Cardiac septum (tissue), 1 donor: ENCODE results near the gene ALOX5. TPM values are rescaled to one million over a fixed set of nuclear protein-coding genes. Genes with fewer than 3 reads are reported as not detected.

Experiments used
- DNase-seq: peaks from one replicate; pipeline ENCODE4 v3.0.0-alpha.2; 2020; ENCODE audit warnings: low spot score
- intact Hi-C: fragments of 100-400 bp; cut with DNase I; formaldehyde crosslinking; loops from one replicate; pipeline ENCODE4 v1.14.0; 2022
- total RNA-seq: library from RNA; stranded (reverse); fragmentation: NEBNext Ultra II Directional; extraction: Animal tissue kit (Norgen Biotek cat#: 25700); gene quantifications from one replicate; pipeline ENCODE4 v1.2.1, GENCODE V29; 2021
- donor health status: DM: no; HTN: no; CAD: no.

ALOX5 gene
- total RNA-seq, 1 donor from 2014 or later, result 4.9 TPM

DNA sequence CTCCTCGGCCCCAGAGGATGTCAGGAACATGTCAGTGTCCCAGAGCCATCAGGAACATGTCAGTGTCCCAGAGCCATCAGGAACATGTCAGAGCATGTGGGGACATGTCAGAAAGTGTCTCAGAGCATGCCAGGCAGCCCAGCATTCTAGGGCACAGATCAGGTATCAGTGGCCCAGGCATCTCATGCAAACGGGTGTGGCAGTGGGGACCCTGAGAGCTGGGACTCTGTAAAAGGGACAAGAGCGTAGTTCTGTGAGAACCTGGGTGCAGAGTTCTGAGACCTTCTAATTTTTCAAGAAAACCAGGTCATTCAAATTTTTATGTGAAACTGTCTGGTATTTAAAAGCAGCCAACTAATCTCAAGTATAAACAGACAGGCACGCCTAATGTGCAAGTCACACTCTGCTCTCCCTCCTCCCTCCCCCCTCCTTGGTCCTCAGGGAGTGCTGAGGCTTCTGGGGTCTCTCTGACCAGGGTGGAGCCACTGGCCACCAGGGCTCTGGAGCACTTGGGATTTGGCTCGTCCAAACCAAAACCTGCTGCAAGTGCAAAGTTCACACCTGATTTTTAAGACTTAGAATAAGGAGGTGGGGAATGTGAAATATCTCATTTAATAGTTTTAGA lies 64.6 kb downstream of the ALOX5 start:
- intact Hi-C loops, result no loop called here
- no peak for DNase-seq

DNA sequence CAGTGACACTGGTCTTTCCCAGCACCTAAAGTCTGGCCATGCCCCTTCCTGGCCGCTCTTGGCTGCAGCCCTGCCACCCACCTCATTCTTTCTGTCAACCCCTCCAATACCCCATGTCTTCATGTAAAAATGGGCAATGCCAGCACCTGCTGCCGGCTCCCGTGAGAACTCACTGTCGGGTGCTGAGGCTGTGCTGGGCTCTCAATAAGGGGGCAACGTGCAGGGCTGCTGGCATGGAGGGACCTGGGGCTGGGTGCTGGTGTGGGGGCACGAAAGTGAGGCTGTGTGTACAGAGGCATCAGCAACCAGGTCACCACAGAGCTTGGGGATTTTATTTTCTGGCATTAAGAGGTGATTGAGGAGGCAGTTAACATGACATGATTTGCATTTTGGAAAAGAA lies 65.3 kb downstream of the ALOX5 start:
- intact Hi-C loops, result no loop called here
- DNase-seq, result no peak

DNA sequence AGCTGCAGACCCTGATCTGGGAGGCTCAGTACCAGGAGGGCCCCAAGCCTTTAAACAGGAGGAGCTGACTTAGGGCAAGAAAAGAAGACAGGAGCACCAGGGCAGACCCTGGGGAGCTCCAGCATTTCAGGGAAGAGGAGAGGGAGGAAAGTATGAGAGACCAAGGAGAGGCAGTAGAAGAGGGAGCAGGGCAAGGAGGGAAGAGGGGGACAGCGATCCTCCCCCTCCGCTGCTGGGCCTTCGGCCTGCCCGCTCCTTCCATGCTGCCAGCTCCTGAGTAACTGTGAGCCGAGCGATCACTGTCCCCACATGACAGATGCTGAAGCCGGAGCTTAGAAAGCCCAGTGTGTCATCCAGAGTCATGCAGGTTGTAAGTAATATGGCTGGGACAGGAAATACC lies 65.9 kb downstream of the ALOX5 start:
- intact Hi-C loops, result no loop called here
- DNase-seq, result no peak

DNA sequence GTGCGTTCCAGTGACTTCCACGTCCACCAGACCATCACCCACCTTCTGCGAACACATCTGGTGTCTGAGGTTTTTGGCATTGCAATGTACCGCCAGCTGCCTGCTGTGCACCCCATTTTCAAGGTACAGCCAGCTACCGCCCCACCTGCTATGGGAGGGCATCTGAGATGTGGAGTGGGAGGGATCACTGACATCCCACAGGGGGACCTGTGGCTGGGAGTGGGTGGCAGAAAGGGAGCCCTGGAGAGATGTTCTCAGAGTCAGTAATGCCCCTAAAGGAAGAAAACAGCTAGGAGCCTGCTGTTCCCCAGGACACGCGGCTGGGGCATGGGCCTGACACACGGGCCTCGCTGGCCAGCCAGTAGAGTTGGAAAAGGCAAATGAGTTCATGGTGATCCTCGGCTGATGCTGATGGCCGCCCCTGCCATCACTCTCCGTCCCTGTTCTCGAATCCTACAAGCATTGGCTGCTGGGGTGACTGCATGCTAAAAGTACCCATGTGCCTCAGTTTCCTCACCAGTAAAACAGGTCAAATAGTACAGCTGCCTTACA lies 66.6 kb downstream of the ALOX5 start:
- no peak for DNase-seq
- intact Hi-C loops, result no loop called here

DNA sequence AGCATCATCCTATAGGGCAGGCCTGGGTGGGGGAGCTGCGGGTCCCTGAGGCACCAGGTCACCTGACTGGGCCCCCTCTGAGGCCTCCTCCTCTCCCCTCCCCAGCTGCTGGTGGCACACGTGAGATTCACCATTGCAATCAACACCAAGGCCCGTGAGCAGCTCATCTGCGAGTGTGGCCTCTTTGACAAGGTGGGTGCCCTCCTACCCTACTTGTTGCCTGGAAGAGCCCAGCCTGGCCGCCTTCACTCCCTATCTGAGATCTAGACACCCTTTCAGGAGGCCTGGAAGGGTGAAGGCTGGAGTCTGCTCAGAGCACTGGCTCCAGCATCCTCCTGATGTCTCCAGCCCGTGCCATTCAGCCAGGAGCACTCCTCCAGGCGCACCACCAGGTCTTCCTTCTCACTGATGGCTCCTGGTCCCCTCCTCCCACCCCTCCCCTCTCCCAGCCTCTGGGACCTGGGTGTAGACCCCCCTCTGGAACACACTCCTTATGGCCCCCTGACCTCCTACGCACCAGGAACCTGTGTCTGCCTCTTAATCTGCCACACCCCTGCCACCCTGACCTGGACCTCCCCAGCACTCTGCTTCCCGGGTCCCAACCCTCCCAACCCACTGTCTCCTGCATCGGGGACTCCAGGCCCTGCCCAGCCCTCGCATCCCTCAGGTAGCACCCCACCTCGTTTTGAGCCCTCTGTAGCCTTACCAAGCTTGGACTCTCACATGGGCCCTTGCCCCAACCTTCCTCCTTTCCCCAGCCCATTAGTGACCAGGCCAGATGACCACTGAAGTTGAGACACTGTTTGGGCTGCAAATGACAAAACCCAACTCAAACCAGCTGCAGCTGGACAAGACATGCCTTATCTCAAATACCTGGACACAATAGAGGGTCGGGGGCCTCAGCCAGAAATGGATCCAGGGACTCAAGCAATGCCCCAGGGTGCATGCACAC lies 67.5 kb downstream of the ALOX5 start:
- DNase-seq, result no peak
- intact Hi-C loops, result no loop called here

DNA sequence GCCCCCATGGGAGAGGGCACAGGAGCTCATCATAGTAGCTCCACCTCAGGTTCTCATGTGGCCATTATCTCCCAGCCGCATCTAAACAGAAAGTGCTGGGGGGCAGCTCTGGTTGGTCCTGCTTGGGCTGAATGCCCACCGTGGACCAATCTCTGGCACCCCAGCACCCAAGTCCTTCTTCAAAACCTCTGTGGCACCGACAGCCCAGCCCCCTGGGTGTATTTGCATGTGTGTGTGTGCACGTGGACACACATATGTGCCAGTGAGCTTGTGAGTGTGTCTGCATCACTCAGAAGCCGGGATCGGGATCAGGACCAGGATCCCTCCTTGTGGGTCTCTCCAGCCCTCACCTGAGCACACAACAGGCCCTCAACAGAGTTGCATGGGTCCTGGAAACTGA lies 68.2 kb downstream of the ALOX5 start:
- DNase-seq, result no peak
- intact Hi-C loops, result no loop called here

DNA sequence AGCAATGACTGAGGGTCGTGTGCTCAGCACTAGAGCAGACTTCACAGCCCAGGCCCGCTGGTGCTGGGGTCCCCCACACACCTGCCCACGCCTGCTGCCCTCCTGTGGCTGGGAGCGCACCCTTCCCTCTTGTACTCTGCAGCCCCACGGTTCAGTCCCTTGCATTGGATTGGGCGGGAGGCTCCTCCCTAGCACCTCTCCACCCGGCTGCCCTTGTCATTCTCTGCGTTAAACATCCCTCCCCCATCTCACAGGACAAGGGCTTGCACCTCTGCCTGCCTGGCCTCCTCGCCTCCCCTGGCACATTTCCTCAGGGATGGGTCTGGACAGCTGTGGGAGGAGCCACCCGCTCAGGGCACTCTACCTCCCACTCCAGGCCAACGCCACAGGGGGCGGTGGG lies 68.6 kb downstream of the ALOX5 start:
- no peak for DNase-seq
- intact Hi-C loops, result no loop called here

DNA sequence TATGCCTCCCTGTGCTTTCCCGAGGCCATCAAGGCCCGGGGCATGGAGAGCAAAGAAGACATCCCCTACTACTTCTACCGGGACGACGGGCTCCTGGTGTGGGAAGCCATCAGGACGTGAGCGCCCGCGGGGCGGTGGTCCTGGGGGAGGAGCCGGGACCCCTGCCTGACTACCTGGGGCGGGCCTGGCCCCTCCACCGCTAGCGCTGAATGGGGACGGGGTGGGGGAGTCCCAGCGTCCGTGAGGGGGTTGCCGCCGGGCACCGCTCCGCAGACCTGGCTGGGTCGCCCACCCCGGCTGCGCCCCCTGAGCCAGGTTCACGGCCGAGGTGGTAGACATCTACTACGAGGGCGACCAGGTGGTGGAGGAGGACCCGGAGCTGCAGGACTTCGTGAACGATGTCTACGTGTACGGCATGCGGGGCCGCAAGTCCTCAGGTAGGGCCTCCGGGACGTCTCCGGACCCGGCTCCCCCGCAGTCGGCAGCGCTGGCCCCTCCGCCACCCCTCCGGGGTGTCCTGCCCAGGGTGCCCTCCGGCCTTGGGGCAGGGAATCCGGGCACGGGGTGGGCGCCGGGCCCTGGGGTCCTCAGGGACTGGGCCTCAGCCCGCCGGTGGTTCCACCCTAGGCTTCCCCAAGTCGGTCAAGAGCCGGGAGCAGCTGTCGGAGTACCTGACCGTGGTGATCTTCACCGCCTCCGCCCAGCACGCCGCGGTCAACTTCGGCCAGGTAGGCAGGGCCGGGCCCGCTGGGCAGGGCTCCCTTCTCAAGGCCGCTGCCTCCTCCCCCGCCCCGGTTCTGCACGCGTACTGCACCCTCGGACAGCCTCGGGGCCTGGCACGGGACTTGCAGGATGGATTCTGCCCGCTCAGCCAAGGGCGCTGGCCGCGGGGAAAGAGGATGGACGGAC lies 69.3 kb downstream of the ALOX5 start:
- DNase-seq, result no peak

DNA sequence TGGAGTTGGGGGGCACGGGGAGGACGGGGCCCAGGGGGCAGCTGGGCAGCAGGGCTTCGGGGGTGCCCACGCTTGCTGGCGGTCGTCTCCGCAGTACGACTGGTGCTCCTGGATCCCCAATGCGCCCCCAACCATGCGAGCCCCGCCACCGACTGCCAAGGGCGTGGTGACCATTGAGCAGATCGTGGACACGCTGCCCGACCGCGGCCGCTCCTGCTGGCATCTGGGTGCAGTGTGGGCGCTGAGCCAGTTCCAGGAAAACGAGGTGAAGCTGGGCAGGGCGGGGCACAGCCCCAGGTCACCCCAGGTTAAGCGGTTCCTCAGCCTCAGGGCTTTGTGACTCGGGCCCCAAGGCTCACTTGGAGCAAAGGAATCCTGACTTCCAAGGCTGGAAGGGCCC lies 70.0 kb downstream of the ALOX5 start:
- intact Hi-C loops, result no loop called here
- no peak for DNase-seq

More for the DNA sequence above, 69.3 kb downstream of the ALOX5 start:
- intact Hi-C loops, result no loop called here

DNA sequence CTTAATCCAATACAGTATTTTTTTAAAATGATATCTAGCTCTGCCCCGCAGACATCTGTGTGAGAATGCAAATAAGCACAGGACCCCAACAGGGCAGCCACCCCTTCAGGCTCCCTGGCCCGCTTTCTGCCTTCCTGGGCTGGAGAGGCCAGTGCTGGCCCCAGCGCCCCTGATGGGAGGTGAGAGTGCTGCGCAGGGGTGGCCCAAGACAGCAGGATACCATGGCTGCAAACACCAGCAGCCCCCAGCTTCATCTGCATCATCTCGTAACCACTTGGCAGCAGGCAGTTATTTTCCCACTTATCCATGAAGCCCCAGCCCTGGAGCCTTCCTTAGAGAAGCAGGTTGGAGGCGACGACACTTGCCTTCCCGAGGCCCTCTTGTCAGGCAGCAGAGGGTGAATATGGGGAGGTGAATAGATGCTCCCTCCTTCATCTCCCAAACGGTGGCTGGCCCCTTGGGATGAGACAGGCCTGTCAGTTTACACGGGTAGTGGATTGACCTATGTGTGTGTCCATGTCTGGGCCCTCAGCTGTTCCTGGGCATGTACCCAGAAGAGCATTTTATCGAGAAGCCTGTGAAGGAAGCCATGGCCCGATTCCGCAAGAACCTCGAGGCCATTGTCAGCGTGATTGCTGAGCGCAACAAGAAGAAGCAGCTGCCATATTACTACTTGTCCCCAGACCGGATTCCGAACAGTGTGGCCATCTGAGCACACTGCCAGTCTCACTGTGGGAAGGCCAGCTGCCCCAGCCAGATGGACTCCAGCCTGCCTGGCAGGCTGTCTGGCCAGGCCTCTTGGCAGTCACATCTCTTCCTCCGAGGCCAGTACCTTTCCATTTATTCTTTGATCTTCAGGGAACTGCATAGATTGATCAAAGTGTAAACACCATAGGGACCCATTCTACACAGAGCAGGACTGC lies 71.2 kb downstream of the ALOX5 start:
- no peak for DNase-seq
- intact Hi-C loops, result no loop called here

DNA sequence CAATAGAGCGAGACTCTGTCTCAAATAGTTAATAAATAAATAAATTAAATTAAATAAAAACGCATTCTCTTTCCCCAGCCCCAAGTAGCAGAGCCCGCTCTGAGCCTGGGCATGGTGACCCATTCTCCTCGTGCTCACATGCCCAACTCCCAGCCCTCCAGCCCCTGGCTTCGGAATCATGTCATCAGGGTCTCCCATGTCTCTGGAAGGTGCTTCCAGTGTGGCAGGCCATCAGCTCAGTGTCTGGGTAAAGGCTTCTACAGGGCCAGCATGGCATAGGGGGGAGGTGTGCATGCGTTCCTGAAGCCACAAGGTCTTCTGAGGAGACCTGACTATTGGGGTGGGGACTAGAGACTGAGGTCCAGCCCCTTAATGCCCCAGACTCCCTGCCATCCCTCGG lies 72.8 kb downstream of the ALOX5 start:
- intact Hi-C loops, result no loop called here
- no peak for DNase-seq

DNA sequence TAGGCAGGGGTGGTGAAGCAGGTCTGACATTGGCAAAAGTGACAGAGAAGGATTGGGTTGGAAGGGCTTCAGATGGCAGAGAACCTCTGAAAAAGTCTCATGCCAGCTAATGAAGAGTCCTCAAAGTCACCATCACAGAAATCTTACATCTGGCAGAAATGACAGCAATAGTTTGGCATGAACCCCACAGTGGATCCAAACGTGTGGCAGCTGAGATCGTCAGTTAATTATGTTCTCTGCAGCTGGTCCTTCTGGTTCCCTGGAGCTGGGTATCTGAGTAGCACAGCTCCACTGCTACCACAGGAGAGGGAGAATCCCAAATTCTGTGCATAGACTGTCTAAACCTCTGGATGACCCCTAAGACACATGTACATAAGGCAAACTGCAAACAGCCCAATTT lies 73.4 kb downstream of the ALOX5 start:
- no peak for DNase-seq

DNA sequence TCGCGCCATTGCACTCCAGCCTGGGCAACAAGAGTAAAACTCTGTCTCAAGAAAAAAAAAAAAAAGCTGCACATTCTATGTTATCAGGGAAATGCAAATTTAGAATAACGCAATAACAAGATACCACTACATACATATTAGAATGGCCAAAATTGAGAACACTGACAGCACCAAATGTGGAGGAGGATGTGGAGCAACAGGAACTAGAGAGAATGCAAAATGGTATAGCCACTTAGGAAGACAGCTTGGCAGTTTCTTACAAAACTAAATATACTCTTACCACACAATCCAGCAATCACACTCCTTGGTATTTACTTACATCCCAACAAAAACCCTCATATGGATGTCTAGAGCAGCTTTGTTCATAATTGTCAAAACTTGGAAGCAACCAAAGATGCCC lies 76.8 kb downstream of the ALOX5 start:
- DNase-seq, result no peak
- intact Hi-C loops, result no loop called here

More for the DNA sequence above, 73.4 kb downstream of the ALOX5 start:
- intact Hi-C loops, result no loop called here

DNA sequence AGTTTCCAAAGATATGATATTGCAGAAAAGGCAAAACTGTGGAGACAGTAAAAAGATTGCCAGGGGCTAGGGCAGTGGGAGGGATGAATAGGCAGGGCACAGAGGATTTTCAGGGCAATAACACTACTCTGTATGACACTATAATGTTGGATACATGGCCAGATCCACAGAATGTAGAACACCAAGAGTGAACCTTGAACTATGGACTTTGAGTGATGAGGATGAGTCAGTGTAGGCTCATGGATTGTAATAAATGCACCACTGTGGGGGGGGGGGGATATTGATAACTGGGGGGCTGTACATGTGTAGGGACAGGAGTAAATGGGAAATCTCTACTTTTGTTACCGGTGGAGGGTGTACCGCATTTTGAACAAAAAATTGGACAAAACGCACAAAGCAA lies 77.4 kb downstream of the ALOX5 start:
- intact Hi-C loops, result no loop called here
- DNase-seq, result no peak

DNA sequence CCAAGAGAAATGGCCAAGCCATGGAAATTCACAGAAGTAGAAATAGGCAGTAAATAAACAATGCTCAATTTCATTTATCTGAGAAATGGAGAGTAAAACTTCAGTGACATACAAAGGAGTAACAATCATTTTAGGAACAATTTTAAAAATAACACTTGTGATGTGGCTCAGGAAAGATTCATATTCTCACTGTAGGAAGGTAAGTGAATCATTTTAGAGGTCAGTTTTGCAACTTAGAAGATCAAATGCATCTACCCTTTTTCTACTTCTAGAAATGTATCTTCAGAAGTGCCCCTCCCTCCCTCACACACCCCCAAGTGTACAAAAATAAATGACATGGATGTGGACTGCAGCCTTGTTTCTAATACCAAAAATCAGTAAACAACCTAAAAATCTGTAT lies 78.3 kb downstream of the ALOX5 start:
- DNase-seq, result no peak
- intact Hi-C loops, result no loop called here

DNA sequence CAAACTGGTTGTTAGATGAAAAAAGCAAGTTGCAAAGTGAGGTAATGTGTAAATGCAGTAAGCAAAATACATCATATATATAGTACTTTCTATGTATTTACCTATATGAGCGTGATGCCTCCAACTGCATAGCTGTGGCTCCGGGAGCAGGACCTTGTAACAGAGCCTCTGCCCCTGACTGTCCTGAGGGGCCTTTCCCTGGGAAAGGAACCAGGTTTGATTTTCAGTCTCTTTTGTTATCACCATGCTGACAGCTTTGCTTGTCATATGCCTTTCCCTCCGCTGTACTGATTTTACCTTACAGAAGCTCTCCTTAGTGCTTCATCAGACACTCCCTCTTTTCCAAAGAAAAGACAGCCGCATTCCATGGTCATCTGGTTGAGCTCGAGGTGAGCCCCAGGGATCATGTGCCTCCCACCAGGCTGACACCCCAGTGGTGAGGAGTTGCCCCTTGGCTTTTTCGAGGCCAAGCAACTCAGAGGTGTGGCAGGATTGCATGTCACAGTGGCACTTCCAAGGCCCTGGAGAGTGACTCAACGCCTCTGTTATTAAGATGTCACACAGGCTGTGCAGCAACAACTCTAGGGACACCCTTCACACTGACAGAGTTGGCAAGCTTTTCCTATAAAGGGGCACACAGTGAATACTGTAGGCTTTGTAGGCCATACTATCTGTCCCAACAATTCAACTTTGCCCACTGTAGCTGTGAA lies 78.9 kb downstream of the ALOX5 start:
- DNase-seq, result no peak
- intact Hi-C loops, result no loop called here

DNA sequence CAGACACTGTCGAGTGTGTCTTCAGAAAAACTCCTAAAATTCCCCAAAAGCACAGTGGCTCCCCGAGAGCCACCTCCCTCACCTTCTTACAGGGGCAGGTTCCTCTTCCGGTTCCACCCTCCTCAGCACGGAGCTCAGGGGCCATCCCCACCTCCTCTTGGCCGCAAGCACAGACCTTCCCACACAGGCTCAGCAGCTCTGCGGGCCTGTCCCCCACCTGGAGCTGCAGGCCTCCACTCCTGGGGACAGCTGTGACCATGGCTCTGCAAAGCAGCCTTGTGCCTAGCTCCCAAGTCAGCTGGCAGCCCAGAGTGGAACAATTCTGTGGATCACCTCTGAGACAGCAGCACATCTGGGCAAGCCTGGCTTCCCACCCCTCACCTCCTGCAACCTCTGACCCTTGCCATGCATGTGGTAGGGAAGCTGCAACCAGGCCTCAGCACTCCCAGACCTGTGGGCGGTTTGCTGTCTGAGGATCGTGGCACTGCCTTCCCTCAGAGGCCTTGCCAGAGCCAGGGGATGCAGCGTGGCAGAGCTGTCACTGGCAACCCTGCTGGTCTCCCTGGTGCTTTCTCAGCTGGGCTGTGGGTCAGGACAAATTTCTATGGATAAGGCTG lies 79.7 kb downstream of the ALOX5 start:
- intact Hi-C loops, result no loop called here
- DNase-seq, result no peak

DNA sequence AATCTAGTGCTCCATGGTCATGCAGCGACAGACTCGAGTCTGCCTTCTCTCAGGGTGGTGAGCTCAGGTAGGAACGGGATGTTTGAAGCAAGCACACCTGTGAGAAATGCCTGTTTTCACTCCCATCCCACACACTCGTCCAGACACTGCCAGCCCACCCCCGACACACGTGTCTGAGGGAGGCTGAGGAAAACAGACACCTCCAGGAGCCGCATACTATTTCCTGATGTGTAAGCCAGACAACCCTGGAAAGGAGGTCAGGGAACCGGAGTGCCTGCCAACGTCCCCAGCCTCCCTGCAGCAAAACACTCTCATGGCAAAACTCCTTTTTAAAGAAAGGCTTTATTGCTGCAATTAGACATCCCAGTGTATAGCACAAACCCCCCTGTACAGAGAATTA lies 80.2 kb downstream of the ALOX5 start:
- DNase-seq, result no peak
- intact Hi-C loops, result no loop called here
